Measurements from ENCODE around the gene RILPL2. TPM values are rescaled to one million over a fixed set of nuclear protein-coding genes. Genes with fewer than 3 reads are reported as not detected.
"Not testable (repeated sequence)": the region's sequence is repeated elsewhere in the genome, so short reads cannot be mapped to it uniquely, and the experiment has no call there.

Gene RILPL2
- total RNA-seq, 1 experiment from 2014 or later: 3.2 TPM

DNA sequence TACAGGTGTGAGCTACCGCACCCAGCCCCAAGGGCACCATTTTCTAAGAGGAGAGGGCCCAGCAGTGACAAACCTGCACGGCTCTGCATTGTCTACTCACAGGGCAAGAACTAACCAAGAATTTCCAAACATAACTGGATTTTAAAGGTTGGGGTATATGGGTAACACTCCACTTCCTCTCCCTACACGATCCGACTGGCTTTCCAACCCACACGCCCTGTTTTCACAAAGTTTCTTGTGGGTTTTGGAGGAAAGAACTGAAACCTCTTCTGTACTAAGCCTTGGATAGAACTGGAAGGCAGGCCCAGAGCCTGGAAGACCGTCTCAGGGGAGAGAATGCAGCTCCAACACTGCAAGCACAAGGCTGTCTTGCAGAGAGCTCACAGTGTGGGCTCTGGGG is 46.4 kb upstream of the RILPL2 start:
- H3K27ac Mint-ChIP-seq (ENCODE audit: unreplicated experiment): no peak overlapping the region
- TF ChIP-seq CTCF (IDR thresholded peaks at IDR 0.05; ENCODE audit: insufficient read depth in 1 of 2, low read depth in 1 of 2, low read length in 1 of 2, severe bottlenecking in 1 of 2, unreplicated experiment in 1 of 2): no peak
- H3K4me1 Mint-ChIP-seq (ENCODE audit: low read depth, unreplicated experiment): peaks cover 3% of the 10 kb centered on the region
- no peaks in the 10 kb centered on the region for H3K27me3 Mint-ChIP-seq (ENCODE audit: insufficient read depth, unreplicated experiment)
- intact Hi-C loops (cut with micrococcal nuclease; ENCODE audit: unreplicated experiment): no loop called here
- ChIA-PET POLR2A (no interaction called here), CTCF (interaction anchor here (0.5 kb wide), 1 partner anchor 45 kb away, joined by 3 read pairs; no protein-coding TSS in a partner anchor)
- H3K9me3 Mint-ChIP-seq (ENCODE audit: unreplicated experiment): no peaks in the 10 kb centered on the region
- no TSS peak for BruUV-seq (replicated peaks)
- no peaks in the 10 kb centered on the region for H3K36me3 ChIP-seq (ENCODE audit: control insufficient read depth, insufficient read depth, low read length)
- no peaks in the 10 kb centered on the region for H3K27me3 ChIP-seq (replicated peaks; ENCODE audit: control insufficient read depth, insufficient read depth, low read length)
- H3K4me1 ChIP-seq: no peaks in the 10 kb centered on the region
- DNase-seq: no peak
- no peak overlapping the region for H3K4me3 Mint-ChIP-seq (ENCODE audit: unreplicated experiment)
- peaks cover 37% of the 10 kb centered on the region for H3K36me3 Mint-ChIP-seq (ENCODE audit: insufficient read depth, unreplicated experiment)
- no peak overlapping the region for H3K4me3 ChIP-seq (ENCODE audit: low read depth, low read length)
- no peaks in the 10 kb centered on the region for H3K9me3 ChIP-seq

- POLR2A ChIA-PET; H3K9me3 ChIP-seq; H3K27ac Mint-ChIP-seq (ENCODE audit: unreplicated experiment); H3K27me3 Mint-ChIP-seq (ENCODE audit: insufficient read depth, unreplicated experiment); H3K4me3 ChIP-seq (ENCODE audit: low read depth, low read length); BruUV-seq (replicated peaks); intact Hi-C loops (cut with micrococcal nuclease; ENCODE audit: unreplicated experiment); H3K27me3 ChIP-seq (replicated peaks; ENCODE audit: control insufficient read depth, insufficient read depth, low read length); H3K4me1 Mint-ChIP-seq (ENCODE audit: low read depth, unreplicated experiment); H3K4me3 Mint-ChIP-seq (ENCODE audit: unreplicated experiment); H3K9me3 Mint-ChIP-seq (ENCODE audit: unreplicated experiment); H3K36me3 ChIP-seq (ENCODE audit: control insufficient read depth, insufficient read depth, low read length); H3K4me1 ChIP-seq; DNase-seq; CTCF ChIA-PET: not testable (repeated sequence)
- peaks cover 32% of the 10 kb centered on the region for H3K36me3 Mint-ChIP-seq (ENCODE audit: insufficient read depth, unreplicated experiment)
Observed at GRCh38 chr12:123481251-123481650, 44.8 kb upstream of the RILPL2 start.

DNA sequence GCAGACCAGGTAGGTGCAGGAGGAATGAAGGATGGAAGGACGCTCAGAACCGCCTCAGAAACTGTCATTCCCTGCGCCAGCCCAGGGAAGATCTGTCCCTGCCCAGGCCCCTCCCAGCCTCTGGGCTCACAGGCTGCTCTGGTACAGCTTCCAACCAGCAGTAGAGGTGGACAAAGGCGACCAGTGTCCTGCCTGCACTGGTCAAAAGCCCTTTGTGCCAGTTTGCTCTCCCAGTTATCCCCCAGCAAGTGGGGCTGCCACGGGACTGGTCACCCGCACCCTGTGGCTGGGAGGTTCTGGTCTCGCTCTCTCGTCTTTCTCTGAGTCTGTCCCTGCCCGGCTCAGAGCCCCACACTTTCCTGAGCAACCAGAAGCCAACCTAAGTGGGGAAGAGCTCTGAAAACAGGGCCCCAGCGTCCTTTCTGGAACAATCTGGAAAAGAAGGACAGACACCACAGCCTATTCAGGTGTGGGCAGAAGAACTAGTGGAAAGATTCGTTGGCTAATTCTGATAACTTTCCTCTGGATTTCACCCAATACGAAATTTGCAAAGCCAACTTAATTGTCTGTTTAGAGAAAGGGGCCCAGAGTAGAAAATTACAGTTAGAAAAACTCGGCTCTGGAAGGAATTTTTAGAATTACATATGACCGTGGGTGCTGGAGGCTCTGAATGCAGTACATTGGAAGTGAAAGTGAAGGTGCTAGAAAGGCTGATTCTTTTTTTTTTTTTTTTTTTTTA is 43.1 kb upstream of the RILPL2 start:
- POLR2A ChIA-PET: interaction anchor here (0.5 kb wide), 1 partner anchor 18 kb away, joined by 3 read pairs; no protein-coding TSS in a partner anchor

More for the DNA sequence above, 43.1 kb upstream of the RILPL2 start:
- no TSS peak for BruUV-seq (replicated peaks)
- intact Hi-C loops (cut with micrococcal nuclease; ENCODE audit: unreplicated experiment): no loop called here
- Mint-ChIP-seq H3K9me3 (ENCODE audit: unreplicated experiment) (no peaks in the 10 kb centered on the region), H3K4me3 (ENCODE audit: unreplicated experiment) (no peak overlapping the region), H3K36me3 (ENCODE audit: insufficient read depth, unreplicated experiment) (peaks cover 40% of the 10 kb centered on the region), H3K27ac (ENCODE audit: unreplicated experiment) (no peak overlapping the region), H3K4me1 (ENCODE audit: low read depth, unreplicated experiment) (peaks cover 9% of the 10 kb centered on the region), H3K27me3 (ENCODE audit: insufficient read depth, unreplicated experiment) (no peaks in the 10 kb centered on the region)
- H3K4me1 ChIP-seq: no peaks in the 10 kb centered on the region
- no peaks in the 10 kb centered on the region for H3K9me3 ChIP-seq
- DNase-seq: no peak
- TF ChIP-seq CTCF (IDR thresholded peaks at IDR 0.05; ENCODE audit: insufficient read depth in 1 of 2, low read depth in 1 of 2, low read length in 1 of 2, severe bottlenecking in 1 of 2, unreplicated experiment in 1 of 2): no peak
- H3K4me3 ChIP-seq (ENCODE audit: low read depth, low read length): no peak overlapping the region
- no peaks in the 10 kb centered on the region for H3K36me3 ChIP-seq (ENCODE audit: control insufficient read depth, insufficient read depth, low read length)
- CTCF ChIA-PET: no interaction called here
- H3K27me3 ChIP-seq (replicated peaks; ENCODE audit: control insufficient read depth, insufficient read depth, low read length): no peaks in the 10 kb centered on the region

Measured in Caco-2 (cell line).